OCI-LY3 (cell line): ENCODE results near the gene COBL.

Experiments used
- H2AFZ ChIP-seq: fragments of 200-600, 300-600 bp; shearing (Covaris generic); 2 replicates; pipeline ENCODE4 v1.6.0; 2014; ENCODE audit warnings: antibody characterized with exemption, low read depth, low read length
- H3K27ac ChIP-seq: fragments of 200-600, 300-600 bp; sonication (generic); 2 replicates; pipeline ENCODE4 v1.5.1; 2014; ENCODE audit warnings: mild to moderate bottlenecking, low read length, moderate library complexity, mixed read lengths
- H3K27me3 ChIP-seq: fragments of 200-600, 300-600 bp; sonication (generic); 2 replicates; pipeline ENCODE4 v1.6.1; 2014; ENCODE audit warnings: low read depth, low read length, mixed read lengths
- H3K36me3 ChIP-seq: fragments of 200-600, 300-600 bp; sonication (generic); replicated peaks from 2 replicates; pipeline ENCODE3; 2014; ENCODE audit warnings: low read depth, low read length, mixed read lengths
- H3K4me1 ChIP-seq: fragments of 300-600, 200-600 bp; sonication (generic); 2 replicates; pipeline ENCODE4 v1.6.1; 2014; ENCODE audit warnings: low read length, mixed read lengths
- H3K4me2 ChIP-seq: fragments of 200-600, 300-600 bp; sonication (generic); 2 replicates; pipeline ENCODE4 v1.6.1; 2014; ENCODE audit warnings: low read length, mixed read lengths
- H3K4me3 ChIP-seq: fragments of 300-600, 200-600 bp; sonication (generic); 2 replicates; pipeline ENCODE4 v1.5.1; 2014; ENCODE audit warnings: antibody characterized with exemption, mild to moderate bottlenecking, low read length, moderate library complexity
- H3K79me2 ChIP-seq: fragments of 300-600, 200-600 bp; shearing (Covaris generic); 2 replicates; pipeline ENCODE4 v1.6.1; 2014; ENCODE audit warnings: mild to moderate bottlenecking, low read length, mixed read lengths
- H3K9ac ChIP-seq: fragments of 300-600, 200-600 bp; shearing (Covaris generic); 2 replicates; pipeline ENCODE4 v1.6.0; 2014; ENCODE audit warnings: mild to moderate bottlenecking, low read length, moderate library complexity
- H3K9me3 ChIP-seq: fragments of 200-600, 300-600 bp; shearing (Covaris generic); 2 replicates; pipeline ENCODE4 v1.6.1; 2014; ENCODE audit warnings: low read length, mixed read lengths; ENCODE audit not compliant: insufficient read depth
- H4K20me1 ChIP-seq: fragments of 200-600, 300-600 bp; sonication (generic); 2 replicates; pipeline ENCODE4 v1.6.1; 2016; ENCODE audit warnings: low read length, mixed read lengths; ENCODE audit not compliant: insufficient read depth
- CTCF ChIP-seq: fragments of 200-600, 300-600 bp; sonication (generic); IDR thresholded peaks from 2 replicates; pipeline ENCODE4 v1.5.1; 2014; ENCODE audit warnings: antibody characterized with exemption, low read length, low read depth
- EZH2phosphoT487 ChIP-seq: fragments of 200-600 bp; shearing (Covaris generic); IDR thresholded peaks from 2 replicates; pipeline ENCODE4 v1.6.1; 2018; ENCODE audit warnings: antibody characterized with exemption, mixed run types, low read depth

The COBL gene

GRCh38 chr7:51033727-51034520, 282.7 kb downstream of the COBL start:
- H3K4me1 ChIP-seq = no peaks in the 10 kb centered on the region
- H3K4me3 ChIP-seq = no peak overlapping the region
- H3K27ac ChIP-seq = no peak overlapping the region
- no peaks in the 10 kb centered on the region for H4K20me1 ChIP-seq
- no peak overlapping the region for H2AFZ ChIP-seq
- no peaks in the 10 kb centered on the region for H3K79me2 ChIP-seq
- no peaks in the 10 kb centered on the region for H3K9me3 ChIP-seq
- H3K36me3 ChIP-seq = no peaks in the 10 kb centered on the region
- no peak overlapping the region for H3K4me2 ChIP-seq
- no peak overlapping the region for H3K9ac ChIP-seq
- no peak for TF ChIP-seq CTCF
- no peak for TF ChIP-seq EZH2phosphoT487
- peaks cover 3% of the 10 kb centered on the region for H3K27me3 ChIP-seq

GRCh38 chr7:51031791-51032515, 284.7 kb downstream of the COBL start:
- peaks cover 3% of the 10 kb centered on the region for H3K27me3 ChIP-seq
- H3K9me3 ChIP-seq = no peaks in the 10 kb centered on the region
- no peak overlapping the region for H3K27ac ChIP-seq
- no peak for TF ChIP-seq CTCF
- TF ChIP-seq EZH2phosphoT487 = no peak
- H2AFZ ChIP-seq = no peak overlapping the region
- no peak overlapping the region for H3K4me2 ChIP-seq
- no peaks in the 10 kb centered on the region for H3K4me1 ChIP-seq
- H3K4me3 ChIP-seq = no peak overlapping the region
- no peaks in the 10 kb centered on the region for H4K20me1 ChIP-seq
- no peak overlapping the region for H3K9ac ChIP-seq
- H3K79me2 ChIP-seq = no peaks in the 10 kb centered on the region
- H3K36me3 ChIP-seq = no peaks in the 10 kb centered on the region

- TF ChIP-seq EZH2phosphoT487 (no peak), CTCF (no peak)
- Histone ChIP-seq H4K20me1 (no peaks in the 10 kb centered on the region), H3K4me3 (no peak overlapping the region), H3K36me3 (no peaks in the 10 kb centered on the region), H3K9me3 (no peaks in the 10 kb centered on the region), H3K9ac (no peak overlapping the region), H3K4me2 (no peak overlapping the region), H3K27me3 (peaks cover 3% of the 10 kb centered on the region), H3K79me2 (no peaks in the 10 kb centered on the region), H3K27ac (no peak overlapping the region), H3K4me1 (no peaks in the 10 kb centered on the region), H2AFZ (no peak overlapping the region)
Observed at GRCh38 chr7:51031216-51031615, 285.4 kb downstream of the COBL start.

- Histone ChIP-seq H3K27ac (no peak overlapping the region), H3K4me1 (no peaks in the 10 kb centered on the region), H2AFZ (no peak overlapping the region), H3K4me3 (no peak overlapping the region), H3K79me2 (no peaks in the 10 kb centered on the region), H3K36me3 (no peaks in the 10 kb centered on the region), H3K27me3 (peaks cover 3% of the 10 kb centered on the region; the same call in 1 of the 2 replicates), H3K9me3 (no peaks in the 10 kb centered on the region), H4K20me1 (no peaks in the 10 kb centered on the region), H3K9ac (no peak overlapping the region), H3K4me2 (no peak overlapping the region)
- TF ChIP-seq CTCF (no peak), EZH2phosphoT487 (no peak)
Observed at GRCh38 chr7:51029701-51030191, 286.9 kb downstream of the COBL start.
